Measurements from ENCODE around the gene KLC4. TPM values are rescaled to one million over a fixed set of nuclear protein-coding genes. Genes with fewer than 3 reads are reported as not detected.
"Not testable (repeated sequence)": the region's sequence is repeated elsewhere in the genome, so short reads cannot be mapped to it uniquely, and the experiment has no call there.

Gene KLC4
- total RNA-seq, 1 experiment from 2014 or later: 13.2 TPM

GRCh38 chr6:43024436-43024835, 35.0 kb upstream of the KLC4 start:
- no peak for DNase-seq
- no peak overlapping the region for H3K4me3 ChIP-seq
- H3K9me3 ChIP-seq (replicated peaks): no peaks in the 10 kb centered on the region
- H3K27ac ChIP-seq: no peak overlapping the region
- H3K27me3 ChIP-seq: no peaks in the 10 kb centered on the region
- peaks cover 51% of the 10 kb centered on the region for H3K36me3 ChIP-seq
- 0 out of 2 replicates have a peak, but pooled peaks cover 2% of the 10 kb centered on the region for H3K4me1 ChIP-seq

GRCh38 chr6:43026365-43026764, 33.1 kb upstream of the KLC4 start:
- no peaks in the 10 kb centered on the region for H3K9me3 ChIP-seq (replicated peaks)
- no peaks in the 10 kb centered on the region for H3K27me3 ChIP-seq
- H3K36me3 ChIP-seq: peaks cover 68% of the 10 kb centered on the region
- H3K4me1 ChIP-seq: no peaks in the 10 kb centered on the region
- DNase-seq: no peak
- H3K27ac ChIP-seq: no peak overlapping the region
- no peak overlapping the region for H3K4me3 ChIP-seq

GRCh38 chr6:43029120-43029519, 30.3 kb upstream of the KLC4 start:
- H3K4me1 ChIP-seq: no peaks in the 10 kb centered on the region
- H3K27ac ChIP-seq: no peak overlapping the region
- no peaks in the 10 kb centered on the region for H3K27me3 ChIP-seq
- no peak overlapping the region for H3K4me3 ChIP-seq
- no peaks in the 10 kb centered on the region for H3K9me3 ChIP-seq (replicated peaks)
- no peak for DNase-seq
- peaks cover 73% of the 10 kb centered on the region for H3K36me3 ChIP-seq

- Histone ChIP-seq H3K9me3 (replicated peaks) (no peaks in the 10 kb centered on the region), H3K27ac (no peak overlapping the region), H3K36me3 (peaks cover 57% of the 10 kb centered on the region), H3K4me3 (no peak overlapping the region), H3K4me1 (no peaks in the 10 kb centered on the region), H3K27me3 (no peaks in the 10 kb centered on the region)
- DNase-seq: no peak
Measured at GRCh38 chr6:43032326-43032725, 27.1 kb upstream of the KLC4 start.

GRCh38 chr6:43033496-43034189, 25.8 kb upstream of the KLC4 start:
- DNase-seq: no peak
- Histone ChIP-seq H3K4me1 (no peaks in the 10 kb centered on the region), H3K27ac (no peak overlapping the region), H3K27me3 (no peaks in the 10 kb centered on the region), H3K4me3 (no peak overlapping the region), H3K9me3 (replicated peaks) (no peaks in the 10 kb centered on the region), H3K36me3 (peaks cover 51% of the 10 kb centered on the region)

GRCh38 chr6:43034190-43034525, 25.3 kb upstream of the KLC4 start:
- H3K27ac ChIP-seq: no peak overlapping the region
- H3K27me3 ChIP-seq: no peaks in the 10 kb centered on the region
- H3K36me3 ChIP-seq: peaks cover 46% of the 10 kb centered on the region
- H3K4me3 ChIP-seq: no peak overlapping the region
- no peaks in the 10 kb centered on the region for H3K4me1 ChIP-seq
- no peak for DNase-seq
- H3K9me3 ChIP-seq (replicated peaks): no peaks in the 10 kb centered on the region

- no peak overlapping the region for H3K27ac ChIP-seq
- no peaks in the 10 kb centered on the region for H3K27me3 ChIP-seq
- DNase-seq: no peak
- H3K36me3 ChIP-seq: peaks cover 31% of the 10 kb centered on the region
- no peaks in the 10 kb centered on the region for H3K9me3 ChIP-seq (replicated peaks)
- H3K4me3 ChIP-seq: no peak overlapping the region
- no peaks in the 10 kb centered on the region for H3K4me1 ChIP-seq
Measured at GRCh38 chr6:43035495-43036194, 23.8 kb upstream of the KLC4 start.

GRCh38 chr6:43036712-43037111, 22.7 kb upstream of the KLC4 start:
- H3K4me1 ChIP-seq: no peaks in the 10 kb centered on the region
- H3K9me3 ChIP-seq (replicated peaks): no peaks in the 10 kb centered on the region
- H3K27ac ChIP-seq: no peak overlapping the region
- H3K4me3 ChIP-seq: no peak overlapping the region
- no peaks in the 10 kb centered on the region for H3K27me3 ChIP-seq
- DNase-seq: no peak
- H3K36me3 ChIP-seq: peaks cover 26% of the 10 kb centered on the region

GRCh38 chr6:43037197-43037596, 22.2 kb upstream of the KLC4 start:
- Histone ChIP-seq H3K36me3 (peaks cover 26% of the 10 kb centered on the region), H3K4me3 (no peak overlapping the region), H3K4me1 (no peaks in the 10 kb centered on the region), H3K9me3 (replicated peaks) (no peaks in the 10 kb centered on the region), H3K27me3 (no peaks in the 10 kb centered on the region), H3K27ac (no peak overlapping the region)
- no peak for DNase-seq

GRCh38 chr6:43037706-43038105, 21.7 kb upstream of the KLC4 start:
- H3K27me3 ChIP-seq: no peaks in the 10 kb centered on the region
- no peak overlapping the region for H3K4me3 ChIP-seq
- H3K4me1 ChIP-seq: no peaks in the 10 kb centered on the region
- no peaks in the 10 kb centered on the region for H3K9me3 ChIP-seq (replicated peaks)
- no peak for DNase-seq
- no peak overlapping the region for H3K27ac ChIP-seq
- H3K36me3 ChIP-seq: peaks cover 30% of the 10 kb centered on the region

GRCh38 chr6:43038727-43039126, 20.7 kb upstream of the KLC4 start:
- no peaks in the 10 kb centered on the region for H3K4me1 ChIP-seq
- H3K9me3 ChIP-seq (replicated peaks): no peaks in the 10 kb centered on the region
- peaks cover 24% of the 10 kb centered on the region for H3K36me3 ChIP-seq
- H3K4me3 ChIP-seq: no peak overlapping the region
- H3K27ac ChIP-seq: no peak overlapping the region
- no peaks in the 10 kb centered on the region for H3K27me3 ChIP-seq
- DNase-seq: no peak

GRCh38 chr6:43040542-43041257, 18.7 kb upstream of the KLC4 start:
- no peak overlapping the region for H3K4me3 ChIP-seq
- H3K27ac ChIP-seq: no peak overlapping the region
- no peak for DNase-seq
- H3K36me3 ChIP-seq: peaks cover 22% of the 10 kb centered on the region
- H3K4me1 ChIP-seq: no peaks in the 10 kb centered on the region
- H3K9me3 ChIP-seq (replicated peaks): no peaks in the 10 kb centered on the region
- H3K27me3 ChIP-seq: no peaks in the 10 kb centered on the region

GRCh38 chr6:43041475-43041874, 18.0 kb upstream of the KLC4 start:
- peaks cover 15% of the 10 kb centered on the region for H3K36me3 ChIP-seq

GRCh38 chr6:43043310-43043709, 16.1 kb upstream of the KLC4 start:
- H3K36me3 ChIP-seq: peaks cover 7% of the 10 kb centered on the region
- no peak for DNase-seq
- no peak overlapping the region for H3K27ac ChIP-seq
- no peaks in the 10 kb centered on the region for H3K27me3 ChIP-seq
- H3K4me1 ChIP-seq: no peaks in the 10 kb centered on the region
- no peaks in the 10 kb centered on the region for H3K9me3 ChIP-seq (replicated peaks)
- no peak overlapping the region for H3K4me3 ChIP-seq

More at GRCh38 chr6:43041475-43041874, 18.0 kb upstream of the KLC4 start:
- H3K9me3 ChIP-seq (replicated peaks); H3K27ac ChIP-seq; H3K27me3 ChIP-seq; H3K4me1 ChIP-seq; H3K4me3 ChIP-seq; DNase-seq: not testable (repeated sequence)

GRCh38 chr6:43045371-43045930, 14.0 kb upstream of the KLC4 start:
- DNase-seq: no peak
- peaks cover 14% of the 10 kb centered on the region for H3K36me3 ChIP-seq

More at GRCh38 chr6:43045371-43045930, 14.0 kb upstream of the KLC4 start:
- no peaks in the 10 kb centered on the region for H3K27me3 ChIP-seq
- no peak overlapping the region for H3K27ac ChIP-seq
- no peak overlapping the region for H3K4me3 ChIP-seq
- no peaks in the 10 kb centered on the region for H3K4me1 ChIP-seq
- no peaks in the 10 kb centered on the region for H3K9me3 ChIP-seq (replicated peaks)

All from SJCRH30 (cell line).